HEK293 (cell line): ENCODE measurements around the gene FSIP1.

Experiments
- CTCF ChIA-PET: fragments of 350-600 bp; formaldehyde crosslinking; extraction: SDS; loops from one replicate; lab custom pipeline; 2021; ENCODE audit warnings: antibody characterized with exemption; lab: Yijun Ruan, JAX
- POLR2A ChIA-PET: fragments of 300-600 bp; formaldehyde crosslinking; extraction: SDS; loops from one replicate; lab custom pipeline; 2020; ENCODE audit warnings: antibody characterized with exemption, inconsistent platforms; lab: Yijun Ruan, JAX
- H3K27ac ChIP-seq: fragments of 200-500 bp; sonication (Bioruptor generic); 2 replicates; pipeline ENCODE4 v1.5.1; 2014; ENCODE audit warnings: low read depth, low read length, control low read depth, inconsistent platforms; ENCODE audit errors: extremely low read depth
- H3K36me3 ChIP-seq, 2 experiments: fragments of 200-500 bp in 1 of 2; sonication (Bioruptor generic) in 1 of 2; 1 replicate in 1 of 2; 2 replicates in 1 of 2; pipeline ENCODE4 v1.5.1; 2014 to 2017; ENCODE audit warnings: inconsistent platforms in 2 of 2, low read length in 2 of 2; ENCODE audit not compliant: control insufficient read depth in 2 of 2, insufficient read depth in 1 of 2
- H3K4me1 ChIP-seq: fragments of 200-500 bp; sonication (Bioruptor generic); 2 replicates; pipeline ENCODE4 v1.5.1; 2014; ENCODE audit warnings: mild to moderate bottlenecking, low read length, inconsistent platforms; ENCODE audit not compliant: control insufficient read depth, insufficient read depth
- H3K4me3 ChIP-seq: 2 replicates; pipeline ENCODE4 v1.5.1; 2011; ENCODE audit warnings: low read depth, mild to moderate bottlenecking, control low read depth, low read length, moderate library complexity
- H3K9me3 ChIP-seq: fragments of 200-500 bp; sonication (Bioruptor generic); 2 replicates; pipeline ENCODE4 v1.5.1; 2014; ENCODE audit warnings: low read depth, low read length, inconsistent platforms; ENCODE audit not compliant: control insufficient read depth, insufficient read depth
- EGR2 ChIP-seq: fragments of 450-650 bp; formaldehyde crosslinking; IDR thresholded peaks from 2 replicates; pipeline ENCODE4 v1.5.1; 2016; ENCODE audit warnings: low read depth, missing biosample characterization, missing genetic modification characterization
- GLI4 ChIP-seq: fragments of 450-650 bp; formaldehyde crosslinking; IDR thresholded peaks from 2 replicates; pipeline ENCODE4 v1.5.1; 2016; ENCODE audit warnings: missing biosample characterization, missing genetic modification characterization
- KLF9 ChIP-seq: fragments of 450-650 bp; formaldehyde crosslinking; IDR thresholded peaks from 2 replicates; pipeline ENCODE4 v1.5.1; 2016; ENCODE audit warnings: missing biosample characterization, missing genetic modification characterization, low read depth
- RBAK ChIP-seq: fragments of 450-650 bp; formaldehyde crosslinking; IDR thresholded peaks from 2 replicates; pipeline ENCODE4 v1.5.1; 2016; ENCODE audit warnings: missing biosample characterization, missing genetic modification characterization
- REPIN1 ChIP-seq: fragments of 450-650 bp; formaldehyde crosslinking; IDR thresholded peaks from 2 replicates; pipeline ENCODE4 v1.5.1; 2017; ENCODE audit warnings: missing biosample characterization, missing genetic modification characterization, low read depth
- SCRT1 ChIP-seq: fragments of 450-650 bp; formaldehyde crosslinking; IDR thresholded peaks from 2 replicates; pipeline ENCODE4 v1.5.1; 2016; ENCODE audit warnings: missing biosample characterization, missing genetic modification characterization, borderline replicate concordance
- TCF7L2 ChIP-seq: IDR thresholded peaks from 2 replicates; pipeline ENCODE4 v1.6.1; 2011; ENCODE audit warnings: low read depth, mild to moderate bottlenecking, inconsistent platforms, low read length, moderate library complexity, borderline replicate concordance
- ZBTB20 ChIP-seq: fragments of 450-650 bp; formaldehyde crosslinking; IDR thresholded peaks from 2 replicates; pipeline ENCODE4 v1.5.1; 2016; ENCODE audit warnings: missing biosample characterization, missing genetic modification characterization
- ZIC2 ChIP-seq: fragments of 450-650 bp; formaldehyde crosslinking; IDR thresholded peaks from 2 replicates; pipeline ENCODE4 v1.5.1; 2016; ENCODE audit warnings: missing biosample characterization, missing genetic modification characterization
- ZNF146 ChIP-seq: fragments of 450-650 bp; formaldehyde crosslinking; IDR thresholded peaks from 2 replicates; pipeline ENCODE4 v1.5.1; 2016; ENCODE audit warnings: missing biosample characterization, missing genetic modification characterization
- ZNF175 ChIP-seq: fragments of 450-650 bp; formaldehyde crosslinking; IDR thresholded peaks from 2 replicates; pipeline ENCODE4 v1.5.1; 2016; ENCODE audit warnings: missing biosample characterization, missing genetic modification characterization
- ZNF23 ChIP-seq: fragments of 450-650 bp; formaldehyde crosslinking; IDR thresholded peaks from 2 replicates; pipeline ENCODE4 v1.5.1; 2016; ENCODE audit warnings: missing biosample characterization, missing genetic modification characterization, borderline replicate concordance
- ZNF274 ChIP-seq, 2 experiments: fragments of 200-500 bp in 1 of 2; fragments of 450-650 bp in 1 of 2; sonication (Bioruptor generic) in 1 of 2; formaldehyde crosslinking in 1 of 2; IDR thresholded peaks; 2 replicates each; pipeline versions ENCODE4 v1.5.1 to v1.6.1; 2014 to 2016; ENCODE audit warnings: borderline replicate concordance in 1 of 2, inconsistent platforms in 1 of 2, low read length in 1 of 2, missing biosample characterization in 1 of 2, missing genetic modification characterization in 1 of 2
- ZNF324 ChIP-seq: fragments of 450-650 bp; formaldehyde crosslinking; IDR thresholded peaks from 2 replicates; pipeline ENCODE4 v1.5.1; 2016; ENCODE audit warnings: missing biosample characterization, missing genetic modification characterization
- ZNF423 ChIP-seq: fragments of 450-650 bp; formaldehyde crosslinking; IDR thresholded peaks from 2 replicates; pipeline ENCODE4 v1.5.1; 2016; ENCODE audit warnings: missing biosample characterization, missing genetic modification characterization
- ZNF544 ChIP-seq: fragments of 450-650 bp; formaldehyde crosslinking; IDR thresholded peaks from 2 replicates; pipeline ENCODE4 v1.5.0; 2017; ENCODE audit warnings: missing biosample characterization, missing genetic modification characterization
- ZNF670 ChIP-seq: fragments of 450-650 bp; formaldehyde crosslinking; IDR thresholded peaks from 2 replicates; pipeline ENCODE4 v1.5.1; 2016; ENCODE audit warnings: missing biosample characterization, missing genetic modification characterization, low read depth
- TF ChIP-seq, protein P1 (sequence below): fragments of 450-650 bp; formaldehyde crosslinking; IDR thresholded peaks from 2 replicates; pipeline ENCODE4 v1.5.1; 2016; ENCODE audit warnings: missing biosample characterization, missing genetic modification characterization
- TF ChIP-seq, protein P2 (sequence below): fragments of 450-650 bp; formaldehyde crosslinking; IDR thresholded peaks from 2 replicates; pipeline ENCODE4 v1.5.1; 2017; ENCODE audit warnings: missing biosample characterization, missing genetic modification characterization
- TF ChIP-seq, protein P3 (sequence below): fragments of 450-650 bp; formaldehyde crosslinking; IDR thresholded peaks from 2 replicates; pipeline ENCODE4 v1.5.1; 2016; ENCODE audit warnings: missing biosample characterization, missing genetic modification characterization
- TF ChIP-seq, protein P4 (sequence below): fragments of 450-650 bp; formaldehyde crosslinking; IDR thresholded peaks from 2 replicates; pipeline ENCODE4 v1.5.1; 2016; ENCODE audit warnings: missing biosample characterization, missing genetic modification characterization, low read depth

FSIP1 gene

DNA sequence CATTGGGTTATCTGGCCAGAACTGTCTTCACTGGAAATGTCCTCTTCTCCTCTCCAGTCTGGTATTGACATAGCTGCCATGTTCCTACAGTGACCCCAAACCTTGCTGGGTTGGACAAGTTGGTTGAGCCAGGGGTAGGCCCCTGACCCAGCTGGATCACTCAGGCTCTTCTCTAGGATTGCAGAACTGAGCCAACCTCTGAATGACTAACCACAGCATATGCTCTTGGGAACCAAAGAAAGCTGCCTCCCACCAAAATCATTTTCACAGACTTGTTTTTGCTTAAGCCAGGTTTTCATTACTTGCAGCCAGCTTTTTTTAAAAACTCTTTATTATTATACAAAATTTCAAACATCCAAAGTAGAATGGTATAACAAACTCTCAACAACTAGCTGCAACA is 41.4 kb downstream of the FSIP1 start:
- Histone ChIP-seq H3K4me3 (no peak overlapping the region), H3K4me1 (no peaks in the 10 kb centered on the region), H3K9me3 (no peaks in the 10 kb centered on the region), H3K36me3 (no peaks in the 10 kb centered on the region), H3K27ac (no peak overlapping the region)
- CTCF ChIA-PET, result no interaction called here
- TF ChIP-seq EGR2 (tag by site-specific recombination), result no peak
- no peak for TF ChIP-seq ZNF544 (tag by site-specific recombination)
- no peak for TF ChIP-seq KLF9
- no peak for TF ChIP-seq GLI4 (tag by site-specific recombination)
- TF ChIP-seq REPIN1, result no peak
- no peak for TF ChIP-seq ZNF175 (tag by site-specific recombination)
- TF ChIP-seq, protein P1, sequence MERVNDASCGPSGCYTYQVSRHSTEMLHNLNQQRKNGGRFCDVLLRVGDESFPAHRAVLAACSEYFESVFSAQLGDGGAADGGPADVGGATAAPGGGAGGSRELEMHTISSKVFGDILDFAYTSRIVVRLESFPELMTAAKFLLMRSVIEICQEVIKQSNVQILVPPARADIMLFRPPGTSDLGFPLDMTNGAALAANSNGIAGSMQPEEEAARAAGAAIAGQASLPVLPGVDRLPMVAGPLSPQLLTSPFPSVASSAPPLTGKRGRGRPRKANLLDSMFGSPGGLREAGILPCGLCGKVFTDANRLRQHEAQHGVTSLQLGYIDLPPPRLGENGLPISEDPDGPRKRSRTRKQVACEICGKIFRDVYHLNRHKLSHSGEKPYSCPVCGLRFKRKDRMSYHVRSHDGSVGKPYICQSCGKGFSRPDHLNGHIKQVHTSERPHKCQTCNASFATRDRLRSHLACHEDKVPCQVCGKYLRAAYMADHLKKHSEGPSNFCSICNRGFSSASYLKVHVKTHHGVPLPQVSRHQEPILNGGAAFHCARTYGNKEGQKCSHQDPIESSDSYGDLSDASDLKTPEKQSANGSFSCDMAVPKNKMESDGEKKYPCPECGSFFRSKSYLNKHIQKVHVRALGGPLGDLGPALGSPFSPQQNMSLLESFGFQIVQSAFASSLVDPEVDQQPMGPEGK (tag by site-specific recombination), result no peak
- POLR2A ChIA-PET, result no interaction called here

DNA sequence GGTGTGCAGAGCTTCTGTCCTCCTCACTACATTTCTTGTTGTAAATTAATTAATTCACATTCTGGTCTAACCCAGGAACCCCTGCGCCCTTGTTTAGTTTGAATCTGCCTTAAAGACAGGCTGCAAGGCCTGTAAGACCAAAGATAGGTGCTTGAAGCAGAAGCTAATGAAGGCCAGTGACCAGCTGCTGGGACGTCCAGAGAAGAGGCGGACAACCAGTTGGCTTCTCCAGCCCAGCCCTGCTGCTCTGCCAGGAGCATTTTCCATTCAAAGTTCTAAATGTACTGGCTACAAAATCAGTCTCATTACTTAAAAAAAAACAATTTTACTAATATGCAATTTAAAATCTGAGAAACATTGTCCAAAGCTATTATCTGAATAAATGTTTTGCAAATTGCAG is 43.6 kb downstream of the FSIP1 start:
- ChIA-PET CTCF (no interaction called here), POLR2A (no interaction called here)
- TF ChIP-seq ZNF146 (tag by site-specific recombination) (no peak), ZNF274 (IDR thresholded peaks at IDR 0.05; ENCODE audit: low read length) (no peak), ZNF274 (tag by site-specific recombination; IDR thresholded peaks at IDR 0.05; ENCODE audit: borderline replicate concordance) (no peak), TCF7L2 (no peak), ZNF23 (tag by site-specific recombination) (no peak), ZIC2 (tag by site-specific recombination) (no peak), ZNF670 (tag by site-specific recombination) (no peak), SCRT1 (no peak)
- TF ChIP-seq, protein P2, sequence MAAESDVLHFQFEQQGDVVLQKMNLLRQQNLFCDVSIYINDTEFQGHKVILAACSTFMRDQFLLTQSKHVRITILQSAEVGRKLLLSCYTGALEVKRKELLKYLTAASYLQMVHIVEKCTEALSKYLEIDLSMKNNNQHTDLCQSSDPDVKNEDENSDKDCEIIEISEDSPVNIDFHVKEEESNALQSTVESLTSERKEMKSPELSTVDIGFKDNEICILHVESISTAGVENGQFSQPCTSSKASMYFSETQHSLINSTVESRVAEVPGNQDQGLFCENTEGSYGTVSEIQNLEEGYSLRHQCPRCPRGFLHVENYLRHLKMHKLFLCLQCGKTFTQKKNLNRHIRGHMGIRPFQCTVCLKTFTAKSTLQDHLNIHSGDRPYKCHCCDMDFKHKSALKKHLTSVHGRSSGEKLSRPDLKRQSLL (tag by site-specific recombination), result no peak
- TF ChIP-seq, protein P3, sequence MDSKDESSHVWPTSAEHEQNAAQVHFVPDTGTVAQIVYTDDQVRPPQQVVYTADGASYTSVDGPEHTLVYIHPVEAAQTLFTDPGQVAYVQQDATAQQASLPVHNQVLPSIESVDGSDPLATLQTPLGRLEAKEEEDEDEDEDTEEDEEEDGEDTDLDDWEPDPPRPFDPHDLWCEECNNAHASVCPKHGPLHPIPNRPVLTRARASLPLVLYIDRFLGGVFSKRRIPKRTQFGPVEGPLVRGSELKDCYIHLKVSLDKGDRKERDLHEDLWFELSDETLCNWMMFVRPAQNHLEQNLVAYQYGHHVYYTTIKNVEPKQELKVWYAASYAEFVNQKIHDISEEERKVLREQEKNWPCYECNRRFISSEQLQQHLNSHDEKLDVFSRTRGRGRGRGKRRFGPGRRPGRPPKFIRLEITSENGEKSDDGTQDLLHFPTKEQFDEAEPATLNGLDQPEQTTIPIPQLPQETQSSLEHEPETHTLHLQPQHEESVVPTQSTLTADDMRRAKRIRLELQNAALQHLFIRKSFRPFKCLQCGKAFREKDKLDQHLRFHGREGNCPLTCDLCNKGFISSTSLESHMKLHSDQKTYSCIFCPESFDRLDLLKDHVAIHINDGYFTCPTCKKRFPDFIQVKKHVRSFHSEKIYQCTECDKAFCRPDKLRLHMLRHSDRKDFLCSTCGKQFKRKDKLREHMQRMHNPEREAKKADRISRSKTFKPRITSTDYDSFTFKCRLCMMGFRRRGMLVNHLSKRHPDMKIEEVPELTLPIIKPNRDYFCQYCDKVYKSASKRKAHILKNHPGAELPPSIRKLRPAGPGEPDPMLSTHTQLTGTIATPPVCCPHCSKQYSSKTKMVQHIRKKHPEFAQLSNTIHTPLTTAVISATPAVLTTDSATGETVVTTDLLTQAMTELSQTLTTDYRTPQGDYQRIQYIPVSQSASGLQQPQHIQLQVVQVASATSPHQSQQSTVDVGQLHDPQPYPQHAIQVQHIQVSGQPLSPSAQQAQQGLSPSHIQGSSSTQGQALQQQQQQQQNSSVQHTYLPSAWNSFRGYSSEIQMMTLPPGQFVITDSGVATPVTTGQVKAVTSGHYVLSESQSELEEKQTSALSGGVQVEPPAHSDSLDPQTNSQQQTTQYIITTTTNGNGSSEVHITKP (tag by site-specific recombination), result no peak
- no peak overlapping the region for H3K4me3 ChIP-seq
- H3K9me3 ChIP-seq, result no peaks in the 10 kb centered on the region
- H3K27ac ChIP-seq, result no peak overlapping the region
- no peaks in the 10 kb centered on the region for H3K4me1 ChIP-seq
- no peaks in the 10 kb centered on the region for H3K36me3 ChIP-seq

DNA sequence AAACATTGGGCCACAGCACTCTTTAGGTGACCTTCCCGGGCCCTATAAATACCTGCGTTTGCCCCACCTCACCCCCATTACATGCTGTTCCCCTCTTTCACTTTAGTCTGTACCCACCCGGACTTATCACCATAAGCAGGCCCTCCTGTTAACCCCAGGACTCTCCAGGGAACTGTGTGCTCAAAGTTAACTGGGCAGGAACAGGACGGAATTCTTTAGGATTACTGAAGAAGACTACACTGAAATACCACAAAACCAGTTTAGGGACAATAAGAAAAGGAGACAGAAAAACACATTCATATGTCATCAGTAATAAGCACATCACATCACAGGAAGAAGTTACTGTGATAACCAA is 45.5 kb downstream of the FSIP1 start:
- Histone ChIP-seq H3K9me3 (no peaks in the 10 kb centered on the region), H3K36me3 (no peaks in the 10 kb centered on the region), H3K27ac (no peak overlapping the region), H3K4me1 (no peaks in the 10 kb centered on the region), H3K4me3 (no peak overlapping the region)
- TF ChIP-seq RBAK (tag by site-specific recombination) (no peak), ZNF423 (tag by site-specific recombination) (no peak), ZNF324 (tag by site-specific recombination) (no peak), ZBTB20 (tag by site-specific recombination) (no peak)
- TF ChIP-seq, protein P4, sequence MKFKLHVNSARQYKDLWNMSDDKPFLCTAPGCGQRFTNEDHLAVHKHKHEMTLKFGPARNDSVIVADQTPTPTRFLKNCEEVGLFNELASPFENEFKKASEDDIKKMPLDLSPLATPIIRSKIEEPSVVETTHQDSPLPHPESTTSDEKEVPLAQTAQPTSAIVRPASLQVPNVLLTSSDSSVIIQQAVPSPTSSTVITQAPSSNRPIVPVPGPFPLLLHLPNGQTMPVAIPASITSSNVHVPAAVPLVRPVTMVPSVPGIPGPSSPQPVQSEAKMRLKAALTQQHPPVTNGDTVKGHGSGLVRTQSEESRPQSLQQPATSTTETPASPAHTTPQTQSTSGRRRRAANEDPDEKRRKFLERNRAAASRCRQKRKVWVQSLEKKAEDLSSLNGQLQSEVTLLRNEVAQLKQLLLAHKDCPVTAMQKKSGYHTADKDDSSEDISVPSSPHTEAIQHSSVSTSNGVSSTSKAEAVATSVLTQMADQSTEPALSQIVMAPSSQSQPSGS (tag by site-specific recombination), result no peak
- ChIA-PET POLR2A (no interaction called here), CTCF (no interaction called here)
